NCI-H1092 (cell line): Measurements from ENCODE around the gene MCOLN1.
A peak's percentile ranks its signal among the peaks of the same experiment; 100 is the strongest.
"Not testable (repeated sequence)": the region's sequence is repeated elsewhere in the genome, so short reads cannot be mapped to it uniquely, and the experiment has no call there.

ENCODE experiments used
- DNase-seq: peaks from one replicate; lab custom pipeline; 2025; lab: John Stamatoyannopoulos, UW

Gene MCOLN1

GRCh38 chr19:7524992-7525739 is 2.7 kb downstream of the MCOLN1 start:
- no peak for DNase-seq

- no peak for DNase-seq
Measured at GRCh38 chr19:7526059-7526929, 3.9 kb downstream of the MCOLN1 start.

GRCh38 chr19:7527516-7528191 is 5.2 kb downstream of the MCOLN1 start:
- no peak for DNase-seq

- no peak for DNase-seq
Measured at GRCh38 chr19:7528192-7528519, 5.7 kb downstream of the MCOLN1 start.

- DNase-seq, result no peak
Measured at GRCh38 chr19:7528522-7529245, 6.3 kb downstream of the MCOLN1 start.

- no peak for DNase-seq
Measured at GRCh38 chr19:7529246-7529600, 6.8 kb downstream of the MCOLN1 start.

GRCh38 chr19:7529610-7530490 is 7.4 kb downstream of the MCOLN1 start:
- no peak for DNase-seq

GRCh38 chr19:7533281-7533885 is 11.0 kb downstream of the MCOLN1 start:
- DNase-seq, result no peak

GRCh38 chr19:7533925-7534480 is 11.6 kb downstream of the MCOLN1 start:
- peak; percentile 80 for DNase-seq

GRCh38 chr19:7534531-7535046 is 12.2 kb downstream of the MCOLN1 start:
- no peak for DNase-seq

- DNase-seq, result peak; percentile 88
Measured at GRCh38 chr19:7535047-7535997, 12.9 kb downstream of the MCOLN1 start, which contains the start of gene PNPLA6. Gene PNPLA6 (plus strand): TSS chr19:7535717. CDS start chr19:7535789, 72 bp downstream.

GRCh38 chr19:7535998-7536695 is 13.7 kb downstream of the MCOLN1 start:
- DNase-seq, result no peak

- DNase-seq, result not testable (repeated sequence)
Measured at GRCh38 chr19:7538990-7539389, 16.6 kb downstream of the MCOLN1 start.

- DNase-seq, result no peak
Measured at GRCh38 chr19:7539827-7540425, 17.5 kb downstream of the MCOLN1 start.

- DNase-seq, result no peak
Measured at GRCh38 chr19:7540761-7541474, 18.5 kb downstream of the MCOLN1 start.

- DNase-seq, result no peak
Measured at GRCh38 chr19:7541475-7541824, 19.0 kb downstream of the MCOLN1 start.

GRCh38 chr19:7541828-7542443 is 19.5 kb downstream of the MCOLN1 start:
- DNase-seq, result no peak
